Gastrocnemius medialis (tissue), 4 donors: ENCODE data around the gene SPRR2F.

Source experiments
- CTCF ChIP-seq, 5 experiments: fragments of 450-650 bp in 3 of 5; fragments of 200-600 bp in 2 of 5; sonication (generic) in 2 of 5; IDR thresholded peaks in 4 of 5; conservative IDR thresholded peaks in 1 of 5; 1 replicate in 4 of 5; 2 replicates in 1 of 5; pipeline ENCODE4 v1.5.1; 2016 to 2019; ENCODE audit warnings: antibody characterized with exemption in 5 of 5, mild to moderate bottlenecking in 3 of 5, moderate library complexity in 3 of 5
- POLR2A ChIP-seq, 2 donors: fragments of 450-650 bp; IDR thresholded peaks; one replicate each; pipeline ENCODE4 v1.6.1; 2017; ENCODE audit warnings: antibody characterized with exemption in 2 of 2, mild to moderate bottlenecking in 2 of 2, moderate library complexity in 2 of 2

GRCh38 chr1:153119491-153119971 lies 6.2 kb upstream of the SPRR2F start:
- TF ChIP-seq POLR2A (IDR thresholded peaks at IDR 0.05) = no peak
- TF ChIP-seq CTCF (IDR thresholded peaks at IDR 0.05 in 4 of 5, conservative IDR thresholded peaks at IDR 0.05 in 1 of 5) = no peak
